ENCODE results near the gene LRP10.

Gene LRP10

GRCh38 chr14:22866874-22867273, 4.7 kb upstream of the LRP10 start:
- DNase-seq = no peak

GRCh38 chr14:22870811-22871223, 723 bp upstream of the LRP10 start:
- no peak for DNase-seq

GRCh38 chr14:22872033-22872832, 693 bp downstream of the LRP10 start:
- DNase-seq = peak; percentile 69

- DNase-seq = no peak
Measured at GRCh38 chr14:22872833-22873520, 1.4 kb downstream of the LRP10 start.

- no peak for DNase-seq
Measured at GRCh38 chr14:22875003-22875747, 3.6 kb downstream of the LRP10 start.

DNA sequence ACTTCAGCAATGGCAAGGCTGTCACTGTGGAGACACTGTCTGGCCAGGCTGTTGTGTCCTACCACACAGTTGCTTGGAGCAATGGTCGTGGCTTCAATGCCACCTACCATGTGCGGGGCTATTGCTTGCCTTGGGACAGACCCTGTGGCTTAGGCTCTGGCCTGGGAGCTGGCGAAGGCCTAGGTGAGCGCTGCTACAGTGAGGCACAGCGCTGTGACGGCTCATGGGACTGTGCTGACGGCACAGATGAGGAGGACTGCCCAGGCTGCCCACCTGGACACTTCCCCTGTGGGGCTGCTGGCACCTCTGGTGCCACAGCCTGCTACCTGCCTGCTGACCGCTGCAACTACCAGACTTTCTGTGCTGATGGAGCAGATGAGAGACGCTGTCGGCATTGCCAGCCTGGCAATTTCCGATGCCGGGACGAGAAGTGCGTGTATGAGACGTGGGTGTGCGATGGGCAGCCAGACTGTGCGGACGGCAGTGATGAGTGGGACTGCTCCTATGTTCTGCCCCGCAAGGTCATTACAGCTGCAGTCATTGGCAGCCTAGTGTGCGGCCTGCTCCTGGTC, 4.3 kb downstream of the LRP10 start:
- no peak for DNase-seq

DNA sequence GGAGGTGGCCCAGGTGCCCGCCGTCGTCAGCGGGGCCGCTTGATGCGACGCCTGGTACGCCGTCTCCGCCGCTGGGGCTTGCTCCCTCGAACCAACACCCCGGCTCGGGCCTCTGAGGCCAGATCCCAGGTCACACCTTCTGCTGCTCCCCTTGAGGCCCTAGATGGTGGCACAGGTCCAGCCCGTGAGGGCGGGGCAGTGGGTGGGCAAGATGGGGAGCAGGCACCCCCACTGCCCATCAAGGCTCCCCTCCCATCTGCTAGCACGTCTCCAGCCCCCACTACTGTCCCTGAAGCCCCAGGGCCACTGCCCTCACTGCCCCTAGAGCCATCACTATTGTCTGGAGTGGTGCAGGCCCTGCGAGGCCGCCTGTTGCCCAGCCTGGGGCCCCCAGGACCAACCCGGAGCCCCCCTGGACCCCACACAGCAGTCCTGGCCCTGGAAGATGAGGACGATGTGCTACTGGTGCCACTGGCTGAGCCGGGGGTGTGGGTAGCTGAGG, 5.5 kb downstream of the LRP10 start:
- no peak for DNase-seq

GRCh38 chr14:22878271-22879246, 7.0 kb downstream of the LRP10 start:
- no peak for DNase-seq

DNA sequence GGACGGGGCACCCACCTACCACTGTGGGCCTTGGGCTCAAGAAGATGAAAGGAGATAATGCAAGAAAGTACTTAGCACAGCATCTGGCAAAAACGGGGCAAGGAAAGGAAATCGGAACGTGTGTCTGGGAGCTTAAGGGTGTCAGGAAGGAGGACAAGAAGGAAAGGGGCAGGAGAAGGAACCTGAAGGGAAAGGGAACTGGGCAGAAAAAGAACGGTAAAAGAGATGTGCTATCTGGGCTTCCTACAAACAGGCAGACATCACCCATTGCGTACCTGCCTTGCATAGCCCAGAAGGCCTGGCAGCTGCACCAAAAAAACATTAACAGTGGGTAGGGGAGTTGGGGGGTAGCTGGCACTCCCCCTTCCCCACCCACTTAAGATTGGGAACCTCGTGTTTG, 10.5 kb downstream of the LRP10 start:
- no peak for DNase-seq

- peak; percentile 97 for DNase-seq
Measured at GRCh38 chr14:22882529-22883172, 11.1 kb downstream of the LRP10 start.

GRCh38 chr14:22883173-22883976, 11.8 kb downstream of the LRP10 start, which contains the start of gene REM2:
Gene REM2 (plus strand): TSS chr14:22883222. CDS start chr14:22883288, 66 bp downstream.
- DNase-seq = peak; percentile 66

- no peak for DNase-seq
Measured at GRCh38 chr14:22884076-22884737, 12.7 kb downstream of the LRP10 start.

GRCh38 chr14:22884738-22885523, 13.4 kb downstream of the LRP10 start:
- no peak for DNase-seq

GRCh38 chr14:22885975-22886374, 14.4 kb downstream of the LRP10 start:
- DNase-seq = no peak

- DNase-seq = peak; percentile 94
Measured at GRCh38 chr14:22886500-22887259, 15.1 kb downstream of the LRP10 start.

DNA sequence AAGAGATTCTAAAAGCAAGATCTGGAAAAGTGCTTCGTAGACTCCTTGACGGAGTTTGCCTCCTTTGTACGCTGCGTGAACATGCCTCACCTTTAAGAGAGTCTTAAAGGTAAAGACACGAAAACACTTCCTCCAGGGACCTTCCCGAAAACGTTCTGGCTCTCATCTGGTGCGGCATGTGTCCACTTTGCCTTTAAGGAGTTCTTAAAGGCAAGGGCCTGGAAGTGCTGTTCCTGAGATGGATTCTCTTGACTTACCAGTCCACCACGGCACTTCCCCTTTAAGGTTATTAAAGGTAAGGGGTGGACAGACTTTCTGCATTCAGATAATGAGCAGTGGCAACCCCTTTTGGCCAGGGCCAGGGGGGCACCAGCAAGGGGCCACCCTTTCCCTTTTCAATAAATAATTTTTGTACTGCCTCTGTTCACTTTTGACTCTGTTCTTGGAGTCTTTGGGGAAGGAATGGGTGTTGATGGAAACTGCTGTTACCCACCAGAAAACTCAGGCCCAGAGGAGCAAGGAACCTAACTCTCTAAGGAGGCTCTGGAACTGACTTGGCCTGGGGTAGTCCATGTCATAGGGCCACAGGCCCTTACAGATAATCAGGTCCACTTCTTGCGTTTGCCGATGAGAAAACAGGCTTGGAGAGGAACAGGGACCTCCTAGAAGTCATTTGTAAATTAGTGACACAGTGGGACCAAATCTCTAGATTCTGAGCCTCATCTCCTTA, 15.9 kb downstream of the LRP10 start:
- peak; percentile 98 for DNase-seq

DNA sequence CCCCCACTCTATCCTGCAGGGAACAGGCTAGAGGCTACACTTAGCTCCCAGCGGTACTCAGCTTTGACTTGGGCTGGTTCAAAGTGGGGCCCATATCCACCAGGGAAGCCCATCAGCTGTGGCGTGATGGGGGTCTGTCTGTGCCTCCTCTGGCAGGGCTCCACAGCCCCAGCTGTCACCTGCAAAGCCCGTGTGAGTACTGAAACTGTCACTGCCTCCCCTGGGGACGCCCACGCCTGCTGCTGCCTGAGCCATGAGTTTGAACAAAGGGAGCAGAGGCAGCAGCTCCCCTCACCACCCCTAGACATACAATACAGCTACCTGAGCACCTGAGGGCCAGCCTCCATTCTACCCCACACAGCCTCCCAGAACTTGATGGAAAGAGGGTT, 16.4 kb downstream of the LRP10 start:
- peak; percentile 99 for DNase-seq
